AG04450 (cell line): Measurements from ENCODE around the gene RAB11B. TPM values are rescaled to one million over a fixed set of nuclear protein-coding genes. Genes with fewer than 3 reads are reported as not detected.
A peak's percentile ranks its signal among the peaks of the same experiment; 100 is the strongest.

Experiments used
- CTCF ChIA-PET: fragments of 300-600, 350-600 bp; formaldehyde crosslinking; extraction: SDS; loops from one replicate; lab custom pipeline; 2022; ENCODE audit warnings: antibody characterized with exemption, inconsistent platforms; lab: Charles Lee
- POLR2A ChIA-PET: fragments of 350-600 bp; formaldehyde crosslinking; extraction: SDS; loops from one replicate; lab custom pipeline; 2021; ENCODE audit warnings: antibody characterized with exemption, inconsistent platforms; lab: Yijun Ruan, JAX
- DNase-seq: peaks from one replicate; pipeline ENCODE4 v3.0.0-alpha.2; 2011; ENCODE audit warnings: low read depth, low spot score
- H3K27ac ChIP-seq: one replicate; pipeline ENCODE4 v1.5.1; 2012; ENCODE audit warnings: low read depth, low read length, control low read depth
- H3K27me3 ChIP-seq: one replicate; pipeline ENCODE4 v1.6.0; 2012; ENCODE audit warnings: low read length; ENCODE audit not compliant: control insufficient read depth, insufficient read depth
- H3K4me3 ChIP-seq: 2 replicates; pipeline ENCODE4 v1.5.1; 2011; ENCODE audit warnings: mild to moderate bottlenecking, low read depth, low read length, control low read depth
- H3K9me3 ChIP-seq: 2 replicates; pipeline ENCODE4 v1.5.1; 2012; ENCODE audit warnings: low read length; ENCODE audit not compliant: control insufficient read depth, insufficient read depth
- CTCF ChIP-seq: IDR thresholded peaks from 2 replicates; pipeline ENCODE4 v1.5.1; 2011; ENCODE audit warnings: low read depth, low read length, control low read depth, inconsistent platforms
- polyA plus RNA-seq: library from polyadenylated mRNA; depleted of rRNA; stranded (reverse); fragments of >200 nt; gene quantifications from 2 replicates; pipeline ENCODE4 v1.2.3, GENCODE V29; 2011

The RAB11B gene
- polyA plus RNA-seq, 1 experiment, result 25.3 TPM

- ChIA-PET CTCF (no interaction called here), POLR2A (no interaction called here)
- no peak for DNase-seq
- Histone ChIP-seq H3K27me3 (no peaks in the 10 kb centered on the region), H3K4me3 (no peak overlapping the region), H3K27ac (no peak overlapping the region), H3K9me3 (no peaks in the 10 kb centered on the region; the same call in 1 of the 2 replicates)
- no peak for TF ChIP-seq CTCF
Observed at GRCh38 chr19:8386990-8387389, 3.2 kb upstream of the RAB11B start.

- POLR2A ChIA-PET, result interaction anchor here (0.6 to 0.8 kb wide), 2 partner anchors 24 to 39 kb away, joined by 3 to 4 read pairs; partner anchors contain the start of gene ANGPTL4
- no peaks in the 10 kb centered on the region; the same call in 1 of the 2 replicates for H3K9me3 ChIP-seq
- H3K27me3 ChIP-seq, result no peaks in the 10 kb centered on the region
- H3K27ac ChIP-seq, result no peak overlapping the region
- no peak overlapping the region for H3K4me3 ChIP-seq
- CTCF ChIA-PET, result no interaction called here
- no peak for TF ChIP-seq CTCF
- no peak for DNase-seq
Observed at GRCh38 chr19:8387688-8388611, 2.2 kb upstream of the RAB11B start.

DNA sequence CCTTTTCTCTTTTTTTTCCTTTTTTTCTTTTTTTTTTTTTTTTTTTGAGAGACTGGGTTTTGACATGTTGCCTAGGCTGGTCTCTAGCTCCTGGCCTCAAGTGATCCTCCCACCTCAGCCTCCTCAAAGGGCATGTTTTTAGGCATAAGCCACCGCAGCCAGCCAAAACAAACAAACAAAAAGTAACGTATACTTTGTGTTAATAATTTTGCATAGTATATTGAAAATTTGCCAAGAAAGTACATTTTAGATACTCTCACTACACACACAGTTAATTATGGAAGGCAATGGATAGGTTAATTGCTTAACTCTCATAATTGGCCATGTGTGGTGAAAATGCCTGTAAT lies 1.6 kb upstream of the RAB11B start:
- TF ChIP-seq CTCF, result no peak
- ChIA-PET POLR2A (interaction anchor here (0.8 kb wide), 1 partner anchor 25 kb away, joined by 4 read pairs; the partner anchor contains the start of gene ANGPTL4), CTCF (no interaction called here)

GRCh38 chr19:8390617-8390981 lies 439 bp downstream of the RAB11B start:
- ChIA-PET POLR2A (interaction anchor here (0.5 to 1.9 kb wide), 15 partner anchors 12 to 1428 kb away, joined by 3 to 21 read pairs (median 6); partner anchors contain the start of genes ANGPTL4, FBXL12, HNRNPM and MARCHF2), CTCF (interaction anchor here (0.6 to 3.9 kb wide), 3 partner anchors 17 to 37 kb away, joined by 3 to 24 read pairs (median 4); partner anchors contain the start of gene MARCHF2)
- peak; percentile 84 for DNase-seq
- no peaks in the 10 kb centered on the region for H3K27me3 ChIP-seq
- no peaks in the 10 kb centered on the region; the same call in 1 of the 2 replicates for H3K9me3 ChIP-seq
- H3K27ac ChIP-seq, result peak overlapping the region; percentile 73
- peak overlapping the region; percentile 79 for H3K4me3 ChIP-seq
- no peak for TF ChIP-seq CTCF

More for the DNA sequence above, 1.6 kb upstream of the RAB11B start:
- Histone ChIP-seq H3K9me3 (no peaks in the 10 kb centered on the region; the same call in 1 of the 2 replicates), H3K27ac (no peak overlapping the region), H3K27me3 (no peaks in the 10 kb centered on the region), H3K4me3 (no peak overlapping the region)
- no peak for DNase-seq
